ACC112 (cell line): Measurements from ENCODE around the gene NOS3.
A peak's percentile ranks its signal among the peaks of the same experiment; 100 is the strongest.

ENCODE experiments used
- H2AFZ ChIP-seq: fragments of 200-600 bp; sonication (generic); one replicate; pipeline ENCODE4 v1.6.0; 2017; ENCODE audit warnings: antibody characterized with exemption, low read length; ENCODE audit not compliant: unreplicated experiment
- H3K27ac ChIP-seq: fragments of 200-600 bp; sonication (generic); 2 replicates; pipeline ENCODE4 v1.5.1; 2014; ENCODE audit warnings: low read depth, mild to moderate bottlenecking, antibody characterized with exemption, low read length, moderate library complexity
- H3K27me3 ChIP-seq: fragments of 200-600 bp; sonication (generic); 2 replicates; pipeline ENCODE4 v1.6.1; 2014; ENCODE audit warnings: mild to moderate bottlenecking, antibody characterized with exemption, low read length, moderate library complexity, mixed read lengths; ENCODE audit not compliant: insufficient read depth
- H3K36me3 ChIP-seq: fragments of 200-600 bp; sonication (generic); 2 replicates; pipeline ENCODE4 v1.6.1; 2016; ENCODE audit warnings: mild to moderate bottlenecking, antibody characterized with exemption, low read length, moderate library complexity, mixed read lengths; ENCODE audit not compliant: insufficient read depth
- H3K4me1 ChIP-seq: fragments of 200-600 bp; sonication (generic); one replicate; pipeline ENCODE4 v1.6.1; 2016; ENCODE audit warnings: low read length, mixed read lengths; ENCODE audit not compliant: insufficient read depth, unreplicated experiment, control insufficient read depth
- H3K4me3 ChIP-seq: fragments of 200-600 bp; sonication (generic); 2 replicates; pipeline ENCODE4 v1.5.1; 2014; ENCODE audit warnings: mild to moderate bottlenecking, low read depth, low read length
- H3K79me2 ChIP-seq: fragments of 200-600 bp; sonication (generic); one replicate; pipeline ENCODE4 v1.6.0; 2016; ENCODE audit warnings: low read length; ENCODE audit not compliant: control insufficient read depth, unreplicated experiment, insufficient read depth

NOS3 gene

DNA sequence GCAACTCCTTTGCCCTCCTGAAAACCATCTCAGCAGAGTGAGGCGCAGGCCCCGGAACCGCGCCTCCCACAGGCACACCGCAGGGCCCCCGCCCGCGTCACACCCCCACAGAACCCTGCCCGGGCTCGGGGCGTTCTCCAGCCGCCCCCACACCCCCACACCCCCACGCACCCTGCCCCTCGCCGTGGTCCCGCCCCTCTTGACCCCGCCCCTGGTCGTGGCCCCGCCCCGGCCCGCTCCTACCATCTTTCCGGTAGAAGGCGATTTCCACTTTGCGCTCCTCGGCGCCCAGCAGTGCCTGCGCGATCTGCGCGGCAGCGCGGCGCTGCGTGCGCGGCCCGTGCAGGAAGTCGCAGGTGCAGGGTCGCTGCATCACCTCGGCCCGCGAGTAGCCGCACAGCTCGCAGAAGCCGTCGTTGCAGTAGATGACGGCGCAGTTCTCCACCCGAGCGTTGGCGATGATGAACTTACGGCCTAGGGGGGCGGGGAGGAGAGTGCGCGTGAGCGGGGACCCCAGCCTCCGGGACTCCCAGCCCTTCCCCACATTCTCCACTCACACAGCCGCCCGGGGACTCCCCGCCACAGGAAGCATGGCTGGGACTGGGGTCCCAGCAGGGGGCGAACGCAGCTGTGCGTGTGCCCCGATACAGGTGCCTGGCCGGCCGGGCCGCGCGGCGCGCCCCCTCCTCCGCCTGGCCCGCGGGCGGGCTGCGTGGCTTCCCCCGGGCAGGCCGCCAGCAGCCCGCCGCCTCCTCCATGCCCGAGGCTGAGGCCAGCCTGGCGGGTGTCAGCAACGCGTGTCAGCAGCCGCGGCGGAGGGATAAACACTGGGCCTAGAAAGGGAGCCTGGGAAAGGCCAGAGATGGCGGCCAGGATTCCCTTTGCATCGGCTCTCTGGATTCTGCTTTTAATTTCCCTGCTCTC is 16.1 kb upstream of the NOS3 start:
- H3K4me1 ChIP-seq: no peaks in the 10 kb centered on the region
- peak overlapping the region; percentile 75 for H3K4me3 ChIP-seq
- peak overlapping the region; percentile 38 for H2AFZ ChIP-seq
- H3K27ac ChIP-seq: no peak overlapping the region
- no peaks in the 10 kb centered on the region for H3K79me2 ChIP-seq
- peaks cover 77% of the 10 kb centered on the region for H3K27me3 ChIP-seq
- H3K36me3 ChIP-seq: no peaks in the 10 kb centered on the region

GRCh38 chr7:150975536-150976319 is 15.1 kb upstream of the NOS3 start:
- H3K27me3 ChIP-seq: peaks cover 82% of the 10 kb centered on the region
- no peak overlapping the region for H3K27ac ChIP-seq
- no peaks in the 10 kb centered on the region for H3K79me2 ChIP-seq
- H3K4me3 ChIP-seq: no peak overlapping the region
- H3K36me3 ChIP-seq: no peaks in the 10 kb centered on the region
- H2AFZ ChIP-seq: no peak overlapping the region
- H3K4me1 ChIP-seq: no peaks in the 10 kb centered on the region

- Histone ChIP-seq H3K36me3 (no peaks in the 10 kb centered on the region), H3K79me2 (no peaks in the 10 kb centered on the region), H3K27me3 (peaks cover 89% of the 10 kb centered on the region), H3K27ac (no peak overlapping the region), H3K4me1 (no peaks in the 10 kb centered on the region), H3K4me3 (no peak overlapping the region), H2AFZ (no peak overlapping the region)
Observed at GRCh38 chr7:150976529-150977381, 14.1 kb upstream of the NOS3 start.

DNA sequence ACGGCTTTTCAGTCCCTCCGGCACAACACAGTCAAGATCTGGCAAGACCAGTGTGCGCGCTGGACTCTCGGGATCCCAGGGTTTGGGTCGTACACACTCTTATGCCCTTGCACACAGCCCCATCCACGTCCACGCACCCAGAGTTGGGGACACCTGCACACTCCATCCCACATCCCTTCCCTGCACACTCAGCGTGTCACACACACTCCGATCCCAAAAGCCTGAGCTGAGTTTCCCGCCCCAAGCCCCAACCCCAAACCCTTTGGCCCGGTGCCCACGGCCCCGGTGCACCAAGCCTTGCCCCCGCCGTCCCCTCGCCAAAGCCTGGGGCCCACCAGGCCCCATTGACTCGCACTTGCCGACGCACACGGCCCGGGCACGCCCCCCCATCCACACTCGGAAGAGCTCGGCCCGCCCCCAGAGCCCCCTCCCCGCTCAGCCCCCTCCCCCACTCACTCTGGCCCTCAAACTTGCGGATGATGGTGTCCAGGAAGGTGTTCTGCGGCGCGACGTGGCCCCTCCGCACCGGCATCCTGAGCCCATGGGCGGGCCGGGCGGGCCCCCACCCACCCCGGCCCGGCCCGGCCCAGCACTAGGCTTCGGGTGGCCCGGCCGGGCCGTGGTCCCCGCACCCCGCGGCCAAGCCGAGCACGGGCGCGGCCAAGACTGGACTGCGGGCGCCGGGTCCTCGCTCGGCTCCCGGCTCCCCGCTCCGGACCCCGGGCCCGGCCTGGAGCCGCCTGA is 13.3 kb upstream of the NOS3 start:
- peaks cover 92% of the 10 kb centered on the region for H3K27me3 ChIP-seq
- no peak overlapping the region for H2AFZ ChIP-seq

GRCh38 chr7:150978126-150978789 is 12.6 kb upstream of the NOS3 start, which contains the start of gene KCNH2:
Gene KCNH2, minus strand, starts transcription at chr7:150978321. Its CDS starts 408 bp downstream, at chr7:150977913.
- Histone ChIP-seq H3K4me1 (no peaks in the 10 kb centered on the region), H2AFZ (no peak within 1 kb of the TSS), H3K79me2 (no peaks in the 10 kb centered on the region), H3K36me3 (no peaks in the 10 kb centered on the region), H3K27ac (no peak within 1 kb of the TSS), H3K27me3 (peaks cover 93% of the 10 kb centered on the region), H3K4me3 (peak within 1 kb of the TSS; percentile 51; the same call in 1 of the 2 replicates)

More for the DNA sequence above, 13.3 kb upstream of the NOS3 start:
- Histone ChIP-seq H3K4me3 (no peak overlapping the region), H3K79me2 (no peaks in the 10 kb centered on the region), H3K36me3 (no peaks in the 10 kb centered on the region), H3K4me1 (no peaks in the 10 kb centered on the region), H3K27ac (no peak overlapping the region)

- H3K4me1 ChIP-seq: no peaks in the 10 kb centered on the region
- no peak overlapping the region for H2AFZ ChIP-seq
- H3K27ac ChIP-seq: no peak overlapping the region
- no peaks in the 10 kb centered on the region for H3K79me2 ChIP-seq
- no peak overlapping the region for H3K4me3 ChIP-seq
- no peaks in the 10 kb centered on the region for H3K36me3 ChIP-seq
- peaks cover 83% of the 10 kb centered on the region for H3K27me3 ChIP-seq
Observed at GRCh38 chr7:150979713-150980390, 11.0 kb upstream of the NOS3 start.

GRCh38 chr7:150980663-150981062 is 10.2 kb upstream of the NOS3 start:
- Histone ChIP-seq H2AFZ (no peak overlapping the region), H3K27me3 (peaks cover 75% of the 10 kb centered on the region), H3K79me2 (no peaks in the 10 kb centered on the region), H3K27ac (no peak overlapping the region), H3K36me3 (no peaks in the 10 kb centered on the region), H3K4me3 (no peak overlapping the region), H3K4me1 (no peaks in the 10 kb centered on the region)

- no peak overlapping the region for H3K4me3 ChIP-seq
- H3K36me3 ChIP-seq: no peaks in the 10 kb centered on the region
- H3K27ac ChIP-seq: no peak overlapping the region
- peaks cover 70% of the 10 kb centered on the region for H3K27me3 ChIP-seq
- H2AFZ ChIP-seq: no peak overlapping the region
- no peaks in the 10 kb centered on the region for H3K79me2 ChIP-seq
- no peaks in the 10 kb centered on the region for H3K4me1 ChIP-seq
Observed at GRCh38 chr7:150981644-150982043, 9.2 kb upstream of the NOS3 start.

DNA sequence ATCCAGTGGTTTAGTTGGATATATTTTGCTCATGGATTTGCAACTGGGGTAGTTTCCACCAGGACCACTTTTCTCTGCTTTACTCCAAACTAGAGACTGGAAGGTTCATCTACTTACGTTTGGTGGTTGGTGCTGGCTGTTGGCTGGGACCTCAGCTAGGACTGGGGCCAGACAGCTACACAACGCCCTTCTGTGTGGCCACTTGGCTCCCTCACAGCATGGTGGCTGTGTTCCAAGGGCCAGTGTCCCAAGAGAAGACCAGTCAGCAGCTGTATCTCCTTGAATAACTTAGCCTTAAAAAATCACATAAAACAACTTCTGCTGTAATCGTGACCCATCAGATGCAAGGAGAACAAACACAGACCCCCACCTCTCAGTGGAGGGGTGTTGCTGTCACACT is 8.5 kb upstream of the NOS3 start:
- Histone ChIP-seq H3K36me3 (no peaks in the 10 kb centered on the region), H3K4me1 (no peaks in the 10 kb centered on the region), H2AFZ (no peak overlapping the region), H3K27ac (no peak overlapping the region), H3K4me3 (no peak overlapping the region), H3K27me3 (peaks cover 67% of the 10 kb centered on the region), H3K79me2 (no peaks in the 10 kb centered on the region)
